ENCODE measurements around the gene SPOUT1.

GRCh38 chr9:128800061-128800460 is 29.5 kb downstream of the SPOUT1 start:
- no peak for TF ChIP-seq EZH2 (IDR thresholded peaks at IDR 0.05; ENCODE audit: borderline replicate concordance, insufficient read depth, low read depth, low read length, poor library complexity, severe bottlenecking)
- TF ChIP-seq CTCF (IDR thresholded peaks at IDR 0.05) = no peak

All from B cell (primary cell).